Stimulated activated CD4-positive, alpha-beta T cell treated with anti-CD3 and anti-CD28 coated beads, TNF-alpha, amount 100 ng/mL, for 24 hours (primary cell): ENCODE results near the gene OR6S1.
"Not testable (repeated sequence)": the region's sequence is repeated elsewhere in the genome, so short reads cannot be mapped to it uniquely, and the experiment has no call there.

ENCODE experiments used
- DNase-seq, 3 experiments: peaks; one replicate each; pipeline ENCODE4 v3.0.0-alpha.2; 2020; ENCODE audit warnings: low read depth in 3 of 3

Gene OR6S1

GRCh38 chr14:20631023-20631879, 10.2 kb downstream of the OR6S1 start:
- peak in 2 of 3 experiments; percentile 41 to 58 for DNase-seq

- DNase-seq = peak in 1 of 3 experiments; percentile 44
Observed at GRCh38 chr14:20630340-20631022, 11.0 kb downstream of the OR6S1 start.

DNA sequence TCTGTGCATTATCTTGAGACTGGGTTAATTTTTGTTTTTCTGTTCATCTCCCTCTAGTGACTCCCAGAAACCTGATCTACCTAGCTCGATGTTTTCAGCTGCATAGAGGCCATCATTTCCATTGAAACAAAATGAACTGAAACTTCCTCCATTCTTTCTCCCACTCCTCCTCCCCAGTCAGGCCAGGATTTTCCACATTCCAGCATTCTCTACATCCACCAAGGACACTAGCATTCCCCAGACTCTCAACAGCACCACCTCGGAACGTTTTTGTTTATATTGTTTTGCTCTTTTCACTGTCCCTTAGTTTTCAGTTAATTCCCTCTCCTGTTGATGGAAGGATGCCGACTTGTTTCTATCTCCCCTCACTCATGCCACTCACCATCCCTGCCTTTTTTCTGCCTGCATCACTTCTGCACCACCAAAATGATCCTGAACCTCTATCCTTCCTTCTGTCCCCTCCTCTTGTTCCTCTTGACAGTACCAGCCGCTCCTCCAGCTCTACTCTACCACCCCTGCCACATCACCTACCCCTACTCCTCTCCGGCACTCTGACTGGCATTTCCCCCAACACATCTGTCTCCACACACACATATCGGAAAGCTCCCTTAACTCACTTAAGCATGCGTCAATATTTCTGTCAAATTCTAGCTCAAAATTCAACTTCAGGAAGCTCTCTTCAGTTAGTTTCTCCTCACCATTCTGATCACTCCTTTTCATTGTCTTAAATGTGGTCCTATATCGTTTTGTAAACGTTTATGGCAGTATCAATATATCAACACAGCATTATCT, 13.2 kb downstream of the OR6S1 start:
- DNase-seq = no peak

DNA sequence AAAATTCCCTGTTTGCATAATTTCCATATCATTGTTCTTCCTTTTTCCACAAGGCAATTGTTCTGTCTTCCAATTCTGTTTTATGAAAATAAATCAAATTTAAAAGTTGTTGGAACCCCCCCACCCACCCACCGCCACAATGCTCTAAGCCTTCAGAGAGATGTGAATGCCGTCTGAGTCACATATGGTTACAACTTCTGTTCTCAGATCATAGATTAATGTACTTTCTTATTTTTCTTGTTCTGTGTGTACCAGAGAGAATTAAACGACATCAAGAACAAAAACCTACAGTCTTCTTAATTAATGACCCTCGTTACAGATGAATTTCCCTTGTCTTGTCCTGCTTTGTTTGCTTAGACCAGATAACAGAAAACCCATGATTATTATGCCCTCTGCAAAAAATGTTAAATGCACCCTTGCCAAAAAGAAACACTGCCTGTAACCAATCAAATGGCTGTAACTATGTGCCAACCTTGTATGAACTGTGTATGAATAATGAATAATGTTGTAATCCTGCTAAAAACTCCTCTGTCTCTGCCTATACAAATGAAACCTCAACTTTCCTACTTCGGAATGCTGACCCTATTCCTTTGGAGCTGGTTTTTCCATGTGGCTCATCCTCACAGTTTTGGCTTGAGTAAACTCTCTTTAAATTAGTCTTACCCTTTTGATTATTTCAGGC, 14.0 kb downstream of the OR6S1 start:
- DNase-seq = no peak

DNA sequence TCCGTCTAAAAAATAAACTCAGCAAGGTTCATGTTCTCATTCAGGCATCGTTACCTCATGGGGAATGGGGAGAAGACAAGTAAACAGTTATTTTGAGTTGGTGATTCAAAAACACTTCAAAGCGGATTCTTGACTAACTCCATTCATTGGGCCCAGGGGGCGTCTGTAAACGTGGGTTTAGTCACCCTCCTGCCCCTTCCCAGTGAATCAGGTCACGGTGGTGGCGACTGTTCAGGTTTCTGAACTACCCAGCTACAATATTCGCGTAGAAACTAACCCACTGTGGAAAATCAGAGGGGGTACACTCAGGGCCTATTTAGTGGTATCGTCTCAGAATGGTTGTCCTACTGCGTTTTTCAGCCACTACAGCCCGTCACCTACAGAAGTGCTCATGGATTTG, 15.2 kb downstream of the OR6S1 start:
- DNase-seq = no peak

DNA sequence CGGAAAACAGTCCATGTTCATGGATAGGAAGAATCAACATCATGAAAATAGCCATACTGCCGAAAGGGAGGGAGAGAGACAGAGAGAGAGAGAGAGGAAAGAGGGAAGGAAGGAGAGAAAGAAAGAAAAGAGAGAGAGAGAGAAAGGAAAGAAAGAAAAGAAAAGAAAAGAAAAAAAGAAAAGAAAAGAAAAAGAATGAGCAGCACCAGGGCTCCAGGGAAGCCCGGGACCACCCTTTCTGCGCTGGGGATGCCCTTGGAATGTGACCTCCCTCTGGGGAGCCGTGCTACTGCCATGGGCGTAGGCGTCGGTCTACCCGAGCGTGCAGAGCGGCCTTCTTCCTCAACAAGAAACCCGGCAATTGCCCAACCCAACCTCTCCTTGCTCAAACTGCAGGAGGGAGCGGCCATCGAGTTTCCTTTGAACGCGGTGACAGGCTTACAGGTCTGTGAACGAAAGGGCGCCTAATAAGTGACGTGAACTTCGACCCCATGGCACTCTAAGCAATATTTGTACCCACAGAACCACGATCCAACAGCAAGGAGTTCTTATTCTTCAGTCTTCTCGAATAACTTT, 16.9 kb downstream of the OR6S1 start:
- peak in 1 of 3 experiments; percentile 44 for DNase-seq

- no peak for DNase-seq
Observed at GRCh38 chr14:20623798-20624197, 17.7 kb downstream of the OR6S1 start.

- DNase-seq = no peak
Observed at GRCh38 chr14:20622816-20623291, 18.6 kb downstream of the OR6S1 start.

- DNase-seq = no peak
Observed at GRCh38 chr14:20620798-20621478, 20.6 kb downstream of the OR6S1 start.

- not testable (repeated sequence) for DNase-seq
Observed at GRCh38 chr14:20619688-20620087, 21.8 kb downstream of the OR6S1 start.

DNA sequence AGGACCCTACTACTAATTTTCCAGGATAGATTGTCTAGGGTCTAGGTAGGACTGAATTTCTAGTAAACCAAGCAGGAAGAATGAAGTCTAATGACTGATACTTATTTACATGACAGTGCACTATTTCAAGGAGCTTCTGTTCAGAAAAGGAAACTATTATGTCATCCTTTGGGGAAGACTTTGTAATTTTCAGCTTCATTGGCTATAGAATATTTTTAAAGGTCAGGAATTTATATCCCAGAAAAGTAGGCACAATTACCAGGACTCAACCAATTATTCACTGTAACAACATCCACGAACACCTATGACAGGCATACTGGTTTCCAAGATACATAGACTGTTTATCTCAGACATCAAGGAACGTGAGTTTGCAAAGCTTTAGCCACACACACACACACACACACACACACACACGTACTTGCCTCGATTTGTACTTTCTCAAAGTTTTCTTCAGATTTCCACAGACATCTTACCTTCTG, 23.2 kb downstream of the OR6S1 start:
- DNase-seq = no peak

- DNase-seq = no peak
Observed at GRCh38 chr14:20617138-20618003, 24.1 kb downstream of the OR6S1 start.

- no peak for DNase-seq
Observed at GRCh38 chr14:20615996-20616395, 25.5 kb downstream of the OR6S1 start.

GRCh38 chr14:20614038-20614840, 27.3 kb downstream of the OR6S1 start:
- no peak for DNase-seq

DNA sequence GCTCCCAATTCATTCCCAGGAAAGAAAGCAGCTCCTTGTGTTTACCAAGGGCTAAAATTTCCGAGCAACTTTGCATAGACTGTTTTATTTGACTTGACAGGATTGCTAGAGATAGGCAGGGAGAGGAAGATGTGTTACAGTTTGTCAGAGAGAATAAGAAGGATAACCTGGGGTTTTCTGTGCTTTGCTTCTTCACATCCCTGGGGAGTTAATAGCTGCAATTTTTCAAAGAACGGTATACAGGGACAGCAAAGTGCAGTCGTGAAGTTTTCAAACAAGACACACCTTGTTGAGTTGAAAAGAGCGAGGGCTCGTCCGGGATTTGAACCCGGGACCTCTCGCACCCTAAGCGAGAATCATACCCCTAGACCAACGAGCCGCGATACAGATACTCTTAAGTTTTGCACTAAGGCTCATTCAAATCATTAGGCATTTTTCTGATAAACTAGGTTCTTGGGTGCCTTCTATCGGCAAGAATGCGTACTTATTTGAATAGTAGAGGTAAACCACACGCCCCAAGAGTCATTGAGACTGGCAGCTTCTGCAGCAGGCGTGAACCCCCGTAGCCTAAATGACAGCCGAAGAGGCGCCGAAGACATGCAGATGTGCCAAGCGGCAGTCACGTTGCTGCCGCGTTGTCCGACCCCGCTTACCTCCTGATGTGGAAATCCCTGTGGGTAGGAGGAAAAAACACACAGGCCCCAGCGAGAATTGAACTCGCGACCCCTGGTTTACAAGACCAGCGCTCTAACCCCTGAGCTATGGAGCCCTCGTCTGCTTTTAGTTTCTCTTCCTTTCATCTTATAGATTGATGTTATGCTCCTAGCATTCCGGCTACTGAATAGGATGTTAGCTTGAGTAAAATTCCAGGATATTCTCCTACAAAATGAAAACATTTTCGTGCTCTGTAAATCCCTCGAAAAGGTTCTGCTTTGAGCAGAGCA, 28.1 kb downstream of the OR6S1 start:
- peak; percentile 79 to 84 (median 80) for DNase-seq

DNA sequence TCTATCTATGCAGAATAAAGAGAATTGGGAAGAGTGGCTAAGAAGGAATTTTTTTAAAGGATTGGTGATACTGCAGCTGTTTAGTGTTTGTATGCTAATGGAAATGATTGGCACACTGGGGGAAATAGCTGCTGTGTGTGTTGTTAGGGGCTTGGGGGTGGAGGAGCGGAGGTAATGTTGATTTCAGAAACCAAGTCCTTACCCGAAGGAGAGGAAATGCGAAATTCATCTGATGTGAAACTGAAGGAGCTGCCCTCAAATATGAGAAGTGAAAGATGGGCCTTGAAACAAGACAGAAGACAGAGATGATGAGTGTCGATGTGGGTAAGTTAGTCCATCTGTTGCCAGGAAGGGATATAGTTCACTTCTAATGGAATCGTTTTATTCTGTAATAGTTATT, 29.1 kb downstream of the OR6S1 start:
- DNase-seq = no peak

DNA sequence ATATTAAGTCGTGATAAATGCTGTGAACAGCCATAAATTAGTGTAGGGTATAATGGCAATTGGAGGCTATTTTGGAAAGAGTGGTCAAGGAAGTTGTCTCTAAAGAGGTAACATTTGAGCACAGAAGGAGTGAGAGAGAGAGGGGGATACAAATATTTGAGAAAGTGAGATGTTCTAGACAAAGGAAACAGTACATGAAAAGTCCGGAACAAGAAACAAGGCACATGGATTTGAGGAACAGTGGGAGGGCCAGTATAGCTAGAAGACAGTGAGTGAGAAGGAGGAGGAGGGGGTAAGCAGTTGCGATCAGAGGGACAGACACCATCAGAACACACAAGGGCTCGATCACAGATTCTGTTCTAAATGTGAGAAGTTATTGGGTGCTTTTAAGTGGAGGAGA, 30.2 kb downstream of the OR6S1 start:
- DNase-seq = no peak
